OCI-LY1 (cell line): ENCODE results near the gene NKPD1.
"Not testable (repeated sequence)": the region's sequence is repeated elsewhere in the genome, so short reads cannot be mapped to it uniquely, and the experiment has no call there.

Source experiments
- CTCF ChIP-seq: fragments of 200-600 bp; sonication (generic), shearing (Covaris generic); IDR thresholded peaks from 2 replicates; pipeline ENCODE4 v1.5.1; 2017; ENCODE audit warnings: mild to moderate bottlenecking, antibody characterized with exemption, low read length, moderate library complexity, mixed read lengths
- EZH2 ChIP-seq: fragments of 200-600 bp; sonication (generic), shearing (Covaris generic); IDR thresholded peaks from 2 replicates; pipeline ENCODE4 v1.8.0; 2017; ENCODE audit warnings: borderline replicate concordance, mixed run types, mild to moderate bottlenecking, antibody characterized with exemption, low read length, moderate library complexity, mixed read lengths

DNA sequence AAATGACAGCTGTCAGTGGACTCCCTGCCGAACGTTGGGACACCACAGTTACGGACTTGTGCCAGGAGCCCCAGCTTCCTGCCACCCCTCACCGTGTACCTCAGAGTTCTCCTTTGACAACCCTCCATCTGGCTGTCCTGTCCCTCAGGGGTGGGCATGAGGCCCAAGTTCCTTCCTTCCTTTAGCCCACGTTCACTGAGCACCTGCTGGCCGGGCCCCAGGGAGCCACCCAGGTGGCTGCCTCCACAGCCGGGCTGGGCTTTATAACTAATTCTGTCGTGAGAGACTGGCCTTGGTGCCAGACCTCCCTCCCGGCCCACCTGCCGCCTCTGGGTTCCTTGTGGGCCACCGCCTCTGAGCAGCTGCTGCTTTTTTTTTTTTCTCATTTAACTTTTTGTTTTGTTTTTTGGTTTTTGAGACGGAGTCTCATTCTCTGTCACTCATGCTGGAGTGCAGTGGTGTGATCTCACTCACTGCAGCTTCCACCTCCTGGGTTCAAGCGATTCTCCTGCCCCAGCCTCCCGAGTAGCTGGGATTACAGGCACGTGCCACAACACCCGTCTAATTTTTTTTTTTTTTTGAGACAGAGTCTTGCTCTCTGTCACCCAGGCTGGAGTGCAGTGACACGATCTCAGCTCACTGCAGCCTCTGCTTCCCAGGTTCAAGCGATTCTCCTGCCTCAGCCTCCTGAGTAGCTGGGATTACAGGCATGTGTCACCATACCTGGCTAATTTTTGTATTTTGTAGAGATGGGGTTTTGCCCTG lies 42.0 kb downstream of the NKPD1 start:
- not testable (repeated sequence) for TF ChIP-seq CTCF, EZH2
